PC-3 (cell line): ENCODE measurements around the gene NAPEPLD. TPM values are rescaled to one million over a fixed set of nuclear protein-coding genes. Genes with fewer than 3 reads are reported as not detected.
"Not testable (repeated sequence)": the region's sequence is repeated elsewhere in the genome, so short reads cannot be mapped to it uniquely, and the experiment has no call there.

Experiments
- ATAC-seq: fragments of 200-7000 bp; cut with Tn5 transposase; 2 replicates; pipeline ENCODE4 v1.9.1; 2020; ENCODE audit warnings: mild to moderate bottlenecking, moderate library complexity
- BruUV-seq: library from RNA; stranded (reverse); fragments of 400-500 nt; replicated peaks from 2 replicates; lab custom pipeline; 2021; lab: Mats Ljungman, UMichigan
- CTCF ChIA-PET: fragments of 300-600 bp; sonication (Branson Sonifier 250); formaldehyde crosslinking; loops from one replicate; lab custom pipeline; 2022; ENCODE audit warnings: antibody characterized with exemption; lab: Charles Lee
- POLR2A ChIA-PET: fragments of 300-600 bp; sonication (Branson Sonifier 250); formaldehyde crosslinking; loops from one replicate; lab custom pipeline; 2022; ENCODE audit warnings: antibody characterized with exemption; ENCODE audit not compliant: unreplicated experiment; lab: Charles Lee
- DNase-seq: peaks from one replicate; pipeline ENCODE4 v3.0.0-alpha.2; 2015
- H2AFZ ChIP-seq: fragments of 300-600 bp; sonication (generic); 2 replicates; pipeline ENCODE4 v1.6.0; 2016; ENCODE audit warnings: antibody characterized with exemption, low read length
- H3F3A ChIP-seq: fragments of 300-600 bp; sonication (generic); one replicate; pipeline ENCODE4 v1.6.0; 2017; ENCODE audit warnings: antibody characterized with exemption, low read length, control low read depth, mild to moderate bottlenecking; ENCODE audit not compliant: unreplicated experiment
- H3K27ac ChIP-seq: fragments of 300-600 bp; sonication (generic); 2 replicates; pipeline ENCODE4 v1.5.1; 2016; ENCODE audit warnings: mild to moderate bottlenecking, low read length
- H3K27me3 ChIP-seq: fragments of 300-600 bp; sonication (generic); 2 replicates; pipeline ENCODE4 v1.6.1; 2016; ENCODE audit warnings: low read length, mixed read lengths
- H3K36me3 ChIP-seq: fragments of 300-600 bp; sonication (generic); 2 replicates; pipeline ENCODE4 v1.6.1; 2016; ENCODE audit warnings: low read depth, mixed run types, low read length, mixed read lengths
- H3K4me1 ChIP-seq: fragments of 300-600 bp; sonication (generic); 2 replicates; pipeline ENCODE4 v1.5.1; 2016; ENCODE audit warnings: low read length; ENCODE audit not compliant: insufficient read depth
- H3K4me2 ChIP-seq: fragments of 300-600 bp; sonication (generic); 2 replicates; pipeline ENCODE4 v1.6.0; 2016; ENCODE audit warnings: low read length
- H3K4me3 ChIP-seq: fragments of 300-600 bp; sonication (generic); 2 replicates; pipeline ENCODE4 v1.5.1; 2016; ENCODE audit warnings: mild to moderate bottlenecking, low read length, mixed read lengths
- H3K79me2 ChIP-seq: fragments of 300-600 bp; sonication (generic); 2 replicates; pipeline ENCODE4 v1.6.1; 2017; ENCODE audit warnings: low read length, mixed read lengths
- H3K9ac ChIP-seq: fragments of 300-600 bp; sonication (generic); 2 replicates; pipeline ENCODE4 v1.6.0; 2016; ENCODE audit warnings: mild to moderate bottlenecking, low read length
- H3K9me2 ChIP-seq: fragments of 300-600 bp; sonication (generic); replicated peaks from 2 replicates; pipeline ENCODE4 v1.6.1; 2016; ENCODE audit warnings: mixed run types, low read length, mixed read lengths
- H3K9me3 ChIP-seq: fragments of 300-600 bp; sonication (generic); 2 replicates; pipeline ENCODE4 v1.6.1; 2016; ENCODE audit warnings: low read length, mixed read lengths
- H4K20me1 ChIP-seq: fragments of 300-600 bp; sonication (generic); 2 replicates; pipeline ENCODE4 v1.6.1; 2016; ENCODE audit warnings: low read length, mixed read lengths
- EZH2 ChIP-seq: fragments of 300-600 bp; sonication (generic); IDR thresholded peaks from one replicate; pipeline ENCODE4 v1.6.1; 2017; ENCODE audit warnings: antibody characterized with exemption, mild to moderate bottlenecking, low read length; ENCODE audit not compliant: unreplicated experiment
- EZH2phosphoT487 ChIP-seq: fragments of 300-600 bp; sonication (generic); IDR thresholded peaks from 2 replicates; pipeline ENCODE4 v1.6.1; 2018; ENCODE audit warnings: mild to moderate bottlenecking, antibody characterized with exemption, low read length, borderline replicate concordance
- intact Hi-C: fragments of 100-400 bp; cut with micrococcal nuclease; formaldehyde crosslinking; loops from 2 replicates; pipeline ENCODE4 v1.9.0; 2023
- total RNA-seq: library from RNA; depleted of rRNA; stranded (reverse); fragments of >200 nt; gene quantifications from 2 replicates; pipeline ENCODE4 v1.2.3, GENCODE V29; 2014
- TF ChIP-seq, protein P1 (sequence below): fragments of 300-600 bp; sonication (generic); conservative IDR thresholded peaks from 2 replicates; pipeline ENCODE4 v1.5.1; 2017; ENCODE audit warnings: antibody characterized with exemption, low read depth, mild to moderate bottlenecking, low read length

The NAPEPLD gene
- total RNA-seq, 1 experiment from 2014 or later = 2.5 TPM

DNA sequence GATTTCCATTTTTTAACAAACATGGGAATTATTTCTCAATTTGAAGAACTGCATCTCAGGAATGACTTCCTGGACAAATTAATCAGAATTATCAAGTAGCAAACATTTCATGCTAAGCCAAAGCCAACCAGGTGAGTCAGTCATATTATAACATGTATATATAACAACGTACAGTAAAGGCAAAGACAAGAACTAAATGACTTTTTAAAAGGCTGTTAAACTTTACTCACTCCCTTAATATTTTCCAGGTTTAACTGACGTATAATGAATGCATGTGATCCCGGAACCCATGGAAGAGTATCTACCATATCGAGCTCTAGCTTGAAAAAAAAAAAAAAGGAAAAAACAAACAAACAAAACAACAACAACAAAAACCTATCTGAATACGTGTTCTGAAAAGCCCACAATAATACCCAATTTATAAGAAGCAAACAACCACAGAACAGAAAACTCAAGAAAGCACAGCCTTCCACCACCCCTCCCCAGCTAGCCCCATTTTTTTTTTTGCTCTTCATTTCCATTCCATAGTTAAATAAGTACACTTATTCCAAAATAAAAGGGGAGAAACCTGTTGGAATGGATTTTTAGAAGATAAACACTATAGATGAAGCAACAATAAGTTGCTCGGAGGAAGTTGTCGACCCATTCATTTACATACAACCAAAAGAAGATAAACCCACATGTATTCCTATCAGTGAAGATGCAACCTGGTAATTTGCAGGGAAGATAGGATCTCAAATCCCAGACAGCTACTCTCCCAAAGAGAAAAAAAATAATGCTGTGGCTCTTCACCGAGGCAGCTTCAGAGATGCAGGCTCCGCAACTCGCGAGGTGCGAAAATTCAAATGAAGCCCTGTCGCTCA lies 537 bp downstream of the NAPEPLD start:
- CTCF ChIA-PET = interaction anchor here (0.6 kb wide), 2 partner anchors 34 to 199 kb away, joined by 4 read pairs; partner anchors contain the start of gene PSMC2
- H3K9me2 ChIP-seq = no peaks in the 10 kb centered on the region
- H3K4me3 ChIP-seq = peak overlapping the region; percentile 86
- H3K4me2 ChIP-seq = peak overlapping the region; percentile 86
- BruUV-seq = TSS peak; percentile 72
- peak; percentile 45 for DNase-seq
- H3F3A ChIP-seq = no peaks in the 10 kb centered on the region
- intact Hi-C loops = loop anchor here (5.0 to 10.0 kb wide), 4 partner anchors 56 to 196 kb away; partner anchors contain the start of genes DNAJC2 and PSMC2
- peak overlapping the region; percentile 85 for H3K27ac ChIP-seq
- H3K27me3 ChIP-seq = no peaks in the 10 kb centered on the region
- no peaks in the 10 kb centered on the region for H3K36me3 ChIP-seq
- no peaks in the 10 kb centered on the region for H3K9me3 ChIP-seq
- H3K4me1 ChIP-seq = peaks cover 31% of the 10 kb centered on the region
- H3K79me2 ChIP-seq = peaks cover 54% of the 10 kb centered on the region
- POLR2A ChIA-PET = interaction anchor here (0.5 to 0.6 kb wide), 2 partner anchors 11 to 132 kb away, joined by 3 to 7 read pairs; no protein-coding TSS in a partner anchor
- ATAC-seq = peak; percentile 5; the same call in 1 of the 2 replicates
- peak overlapping the region; percentile 90 for H3K9ac ChIP-seq
- TF ChIP-seq EZH2phosphoT487 = no peak
- TF ChIP-seq EZH2 = no peak
- TF ChIP-seq, protein P1, sequence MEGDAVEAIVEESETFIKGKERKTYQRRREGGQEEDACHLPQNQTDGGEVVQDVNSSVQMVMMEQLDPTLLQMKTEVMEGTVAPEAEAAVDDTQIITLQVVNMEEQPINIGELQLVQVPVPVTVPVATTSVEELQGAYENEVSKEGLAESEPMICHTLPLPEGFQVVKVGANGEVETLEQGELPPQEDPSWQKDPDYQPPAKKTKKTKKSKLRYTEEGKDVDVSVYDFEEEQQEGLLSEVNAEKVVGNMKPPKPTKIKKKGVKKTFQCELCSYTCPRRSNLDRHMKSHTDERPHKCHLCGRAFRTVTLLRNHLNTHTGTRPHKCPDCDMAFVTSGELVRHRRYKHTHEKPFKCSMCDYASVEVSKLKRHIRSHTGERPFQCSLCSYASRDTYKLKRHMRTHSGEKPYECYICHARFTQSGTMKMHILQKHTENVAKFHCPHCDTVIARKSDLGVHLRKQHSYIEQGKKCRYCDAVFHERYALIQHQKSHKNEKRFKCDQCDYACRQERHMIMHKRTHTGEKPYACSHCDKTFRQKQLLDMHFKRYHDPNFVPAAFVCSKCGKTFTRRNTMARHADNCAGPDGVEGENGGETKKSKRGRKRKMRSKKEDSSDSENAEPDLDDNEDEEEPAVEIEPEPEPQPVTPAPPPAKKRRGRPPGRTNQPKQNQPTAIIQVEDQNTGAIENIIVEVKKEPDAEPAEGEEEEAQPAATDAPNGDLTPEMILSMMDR = no peak
- no peaks in the 10 kb centered on the region for H4K20me1 ChIP-seq
- H2AFZ ChIP-seq = peak overlapping the region; percentile 83

DNA sequence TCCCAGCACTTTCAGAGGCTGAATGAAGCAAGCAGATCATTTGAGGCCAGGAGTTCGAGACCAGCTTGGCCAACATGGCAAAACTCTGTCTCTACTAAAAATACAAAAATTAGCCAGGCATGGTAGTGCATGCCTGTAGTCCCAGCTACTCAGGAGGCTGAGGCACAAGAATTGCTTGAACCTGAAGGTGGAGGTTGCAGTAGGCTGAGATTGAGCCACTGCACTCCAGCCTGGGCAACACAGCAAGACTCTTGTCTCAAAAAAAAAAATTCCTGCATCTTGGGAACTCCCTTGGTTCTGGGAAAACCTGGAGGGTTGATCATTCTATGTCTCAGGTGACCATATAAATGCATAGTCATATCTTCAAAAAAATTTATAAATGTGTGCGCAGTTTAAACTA lies 4.1 kb downstream of the NAPEPLD start:
- H3K36me3 ChIP-seq, H2AFZ ChIP-seq, H3K9me2 ChIP-seq, DNase-seq, H3K4me2 ChIP-seq, H3F3A ChIP-seq, H4K20me1 ChIP-seq, H3K4me3 ChIP-seq, ATAC-seq, H3K27ac ChIP-seq, H3K27me3 ChIP-seq, POLR2A ChIA-PET, BruUV-seq, H3K9ac ChIP-seq, CTCF ChIA-PET, H3K9me3 ChIP-seq: not testable (repeated sequence)
- peaks cover 47% of the 10 kb centered on the region for H3K4me1 ChIP-seq
- H3K79me2 ChIP-seq = peaks cover 61% of the 10 kb centered on the region
- intact Hi-C loops = loop anchor here (5.0 to 10.0 kb wide), 4 partner anchors 52 to 200 kb away; partner anchors contain the start of genes DNAJC2 and PSMC2

DNA sequence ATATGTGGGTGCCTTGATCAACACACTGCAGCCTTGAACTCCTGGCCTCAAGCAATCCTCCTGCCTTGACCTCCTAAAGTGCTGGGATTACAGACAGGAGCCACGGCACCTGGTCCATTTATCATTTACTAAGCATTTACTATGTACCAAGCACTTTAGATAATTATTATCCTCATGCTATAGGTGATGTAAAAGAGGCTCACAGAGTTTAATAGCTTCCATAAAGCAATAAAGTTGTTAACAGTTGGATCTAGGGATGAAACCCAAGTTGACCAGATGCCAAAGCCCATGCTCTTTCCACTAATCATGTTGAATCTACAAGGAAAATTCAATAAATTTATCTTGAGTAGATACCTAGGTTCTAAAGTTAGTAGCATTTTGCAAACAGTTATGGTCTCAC lies 5.0 kb downstream of the NAPEPLD start:
- no peaks in the 10 kb centered on the region for H3K27me3 ChIP-seq
- ChIA-PET CTCF (interaction anchor here (0.7 kb wide), 1 partner anchor 69 kb away, joined by 3 read pairs; the partner anchor contains the start of gene ARMC10), POLR2A (no interaction called here)
- intact Hi-C loops = loop anchor here (2.0 to 10.0 kb wide), 4 partner anchors 31 to 201 kb away; partner anchors contain the start of genes ARMC10, DNAJC2, FBXL13 and PSMC2
- H3K4me1 ChIP-seq = peaks cover 43% of the 10 kb centered on the region
- peaks cover 61% of the 10 kb centered on the region for H3K79me2 ChIP-seq
- no peak overlapping the region for H3K9ac ChIP-seq
- no peaks in the 10 kb centered on the region for H3F3A ChIP-seq
- no peaks in the 10 kb centered on the region for H3K9me2 ChIP-seq
- TF ChIP-seq, protein P1 = no peak
- TF ChIP-seq EZH2 = no peak
- TF ChIP-seq EZH2phosphoT487 = no peak
- no peak overlapping the region for H2AFZ ChIP-seq
- DNase-seq (no peak), ATAC-seq (no peak)
- peak overlapping the region; percentile 93; the same call in 1 of the 2 replicates for H3K27ac ChIP-seq
- H3K36me3 ChIP-seq = no peaks in the 10 kb centered on the region
- no peak overlapping the region for H3K4me3 ChIP-seq
- BruUV-seq = no TSS peak
- H3K9me3 ChIP-seq = no peaks in the 10 kb centered on the region
- no peaks in the 10 kb centered on the region for H4K20me1 ChIP-seq
- H3K4me2 ChIP-seq = 0 out of 2 replicates have a peak overlapping the region, but pooled peaks have one; percentile 2
